Measurements from ENCODE around the gene IL1RAPL1.

Gene IL1RAPL1

DNA sequence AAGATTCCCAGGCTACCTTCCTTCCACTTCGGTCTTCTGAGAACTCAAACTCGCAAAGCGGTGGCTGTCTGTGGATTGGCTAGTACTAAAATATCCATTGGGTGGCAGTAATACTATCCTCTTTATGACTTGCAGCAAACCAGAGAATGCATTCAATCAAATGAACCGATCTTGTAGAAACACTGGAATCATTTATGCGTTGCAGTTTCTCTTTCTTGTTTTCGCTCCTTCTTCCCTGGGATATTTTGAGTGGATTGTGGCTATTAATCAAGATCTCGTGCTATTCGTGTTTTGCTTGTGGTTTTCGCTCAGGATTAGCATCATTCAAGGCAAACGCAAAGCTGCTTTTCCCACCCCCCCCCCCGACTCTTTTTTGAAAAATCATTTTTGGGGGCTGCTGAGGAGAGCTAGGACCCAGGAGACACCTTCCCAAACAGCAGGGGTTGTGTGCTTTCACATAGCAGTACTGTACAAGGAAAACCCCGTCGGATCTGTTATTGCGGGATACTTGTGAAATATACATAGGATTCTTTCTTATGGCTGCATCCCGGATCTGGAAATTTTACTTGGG, at the start of gene IL1RAPL1:
Gene IL1RAPL1 (plus strand): TSS at position 466 of the 571 bp plus-strand sequence.
- DNase-seq (ENCODE audit: low read depth) = no peak

- no peak for DNase-seq (ENCODE audit: low read depth)
Measured at GRCh38 chrX:28542791-28543190, 44.5 kb upstream of the IL1RAPL1 start.

- DNase-seq (ENCODE audit: low read depth) = no peak
Measured at GRCh38 chrX:28549838-28550237, 37.4 kb upstream of the IL1RAPL1 start.

GRCh38 chrX:28550331-28550872, 36.8 kb upstream of the IL1RAPL1 start:
- no peak for DNase-seq (ENCODE audit: low read depth)

DNA sequence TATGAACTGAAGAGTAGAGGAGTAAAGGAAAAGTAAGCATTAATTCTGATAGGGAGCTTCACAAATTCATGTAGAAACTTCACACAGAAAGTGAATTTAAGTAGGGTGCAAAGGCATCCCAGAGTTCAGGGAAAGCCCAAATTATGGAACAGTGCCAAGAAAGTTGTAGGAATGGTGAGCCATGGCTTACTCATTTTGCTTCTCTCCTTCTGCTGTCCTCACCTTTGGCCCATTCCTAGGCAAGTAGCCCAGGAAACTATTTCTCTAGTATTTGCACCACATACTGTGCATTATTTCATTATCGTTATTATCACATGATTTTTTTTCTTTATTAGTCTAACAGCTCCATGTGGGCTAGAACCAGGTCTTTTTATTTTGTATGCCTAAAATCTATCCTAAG, 34.9 kb upstream of the IL1RAPL1 start:
- no peak for DNase-seq (ENCODE audit: low read depth)

DNA sequence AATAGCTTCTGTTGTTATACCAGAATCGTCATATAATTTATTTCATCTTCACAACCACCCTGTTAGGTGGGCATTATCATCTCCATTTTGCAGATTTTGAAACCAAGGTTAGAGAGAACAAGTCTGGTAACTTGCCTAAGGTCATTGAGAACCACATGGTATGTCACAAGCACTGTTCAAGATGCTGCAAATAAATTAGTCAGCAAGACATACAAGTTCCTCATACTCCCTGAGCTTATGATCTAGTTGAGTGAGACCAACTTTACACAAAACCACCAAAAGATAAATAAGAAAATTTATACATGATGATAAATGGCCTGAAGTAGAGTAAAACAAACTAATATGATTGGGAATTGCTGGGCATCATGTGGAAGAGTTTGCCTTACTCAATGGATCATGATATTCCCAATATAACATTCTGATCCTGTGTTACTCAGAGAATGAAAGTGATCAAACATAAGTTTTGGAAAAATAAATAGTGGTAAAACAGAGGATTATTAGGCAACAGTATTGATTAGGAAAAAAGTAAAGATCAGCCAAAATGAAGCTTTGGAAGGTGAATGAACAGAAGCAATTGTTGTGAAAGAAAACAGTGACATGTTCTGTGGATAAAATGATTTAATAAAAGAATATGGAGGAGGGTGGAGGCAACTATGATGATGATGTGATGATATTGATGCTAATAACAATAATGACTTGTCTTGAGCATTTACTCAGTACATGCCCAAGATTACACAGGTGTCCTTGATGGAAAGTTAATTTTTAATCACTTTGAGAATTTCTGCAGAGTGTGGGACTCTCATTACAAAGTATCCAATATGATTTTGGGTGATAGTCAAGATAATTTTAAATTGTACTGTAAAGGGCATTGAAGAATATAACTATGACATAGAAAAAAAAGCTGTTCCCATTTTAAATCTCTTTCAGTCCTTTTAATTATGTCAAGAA, 34.1 kb upstream of the IL1RAPL1 start:
- no peak for DNase-seq (ENCODE audit: low read depth)

- DNase-seq (ENCODE audit: low read depth) = no peak
Measured at GRCh38 chrX:28576117-28576516, 11.1 kb upstream of the IL1RAPL1 start.

- DNase-seq (ENCODE audit: low read depth) = no peak
Measured at GRCh38 chrX:28581522-28581921, 5.7 kb upstream of the IL1RAPL1 start.

GRCh38 chrX:28582511-28582910, 4.7 kb upstream of the IL1RAPL1 start:
- no peak for DNase-seq (ENCODE audit: low read depth)

- no peak for DNase-seq (ENCODE audit: low read depth)
Measured at GRCh38 chrX:28584025-28584424, 3.2 kb upstream of the IL1RAPL1 start.

DNA sequence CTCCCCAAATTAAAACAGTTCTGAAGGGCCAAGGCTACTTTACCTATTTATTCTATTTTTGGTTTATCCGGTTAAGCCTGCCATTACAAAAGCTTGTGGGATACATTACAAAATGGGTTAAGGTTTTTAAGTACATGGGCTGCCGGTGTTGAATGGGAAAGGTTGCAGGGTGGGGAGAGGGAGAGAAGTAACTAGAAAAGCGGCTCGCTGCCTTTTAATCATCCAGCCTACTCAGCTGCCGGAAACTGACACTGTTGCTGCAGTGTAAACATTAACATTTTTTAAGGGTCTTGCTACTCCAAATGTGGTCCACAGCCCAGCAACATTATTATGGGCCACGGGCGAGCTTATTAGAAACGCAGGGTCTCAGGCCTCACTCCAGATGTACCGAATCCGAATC, 1.5 kb upstream of the IL1RAPL1 start:
- DNase-seq (ENCODE audit: low read depth) = no peak

GRCh38 chrX:28586286-28586685, 960 bp upstream of the IL1RAPL1 start:
- no peak for DNase-seq (ENCODE audit: low read depth)

DNA sequence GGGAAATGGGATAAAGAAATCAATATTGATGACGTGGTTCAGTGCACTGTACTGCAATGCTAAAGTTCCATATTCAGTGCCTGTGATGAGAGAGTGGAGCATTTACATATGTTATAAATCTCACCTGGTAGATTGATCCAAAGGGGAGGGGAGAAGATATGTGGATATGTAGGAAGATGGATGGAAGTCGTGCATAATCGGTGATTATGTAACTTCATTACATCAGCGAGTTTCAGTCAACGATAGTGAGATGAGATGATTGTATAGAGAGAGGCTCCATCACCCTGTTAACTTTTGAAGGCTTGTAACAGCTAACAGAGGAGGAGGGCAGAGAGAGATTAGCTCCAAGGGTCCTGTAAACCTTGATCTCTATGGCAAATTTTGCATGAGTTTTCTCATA, 1.8 kb downstream of the IL1RAPL1 start:
- DNase-seq (ENCODE audit: low read depth) = no peak

GRCh38 chrX:28590396-28590795, 3.1 kb downstream of the IL1RAPL1 start:
- DNase-seq (ENCODE audit: low read depth) = no peak

DNA sequence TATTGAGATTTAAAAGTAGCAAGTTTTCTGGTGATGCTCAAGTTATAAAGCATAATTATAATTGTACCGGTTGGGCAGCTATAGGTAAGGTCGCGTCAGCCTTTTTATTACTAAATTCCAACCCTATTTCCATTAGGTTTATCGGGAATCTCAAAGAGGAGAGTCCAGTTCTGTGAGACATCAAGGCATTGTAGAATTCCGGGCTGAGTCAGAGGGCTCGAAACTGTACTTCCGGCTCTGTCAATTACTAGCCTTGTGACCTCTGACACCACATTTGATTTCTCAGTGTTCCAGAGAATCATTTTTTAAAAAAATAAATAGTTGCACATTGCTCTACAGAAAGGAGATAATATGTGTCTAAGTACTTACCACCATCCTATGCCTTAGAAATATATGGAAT, 4.3 kb downstream of the IL1RAPL1 start:
- DNase-seq (ENCODE audit: low read depth) = no peak

GRCh38 chrX:28595346-28595745, 8.1 kb downstream of the IL1RAPL1 start:
- no peak for DNase-seq (ENCODE audit: low read depth)

DNA sequence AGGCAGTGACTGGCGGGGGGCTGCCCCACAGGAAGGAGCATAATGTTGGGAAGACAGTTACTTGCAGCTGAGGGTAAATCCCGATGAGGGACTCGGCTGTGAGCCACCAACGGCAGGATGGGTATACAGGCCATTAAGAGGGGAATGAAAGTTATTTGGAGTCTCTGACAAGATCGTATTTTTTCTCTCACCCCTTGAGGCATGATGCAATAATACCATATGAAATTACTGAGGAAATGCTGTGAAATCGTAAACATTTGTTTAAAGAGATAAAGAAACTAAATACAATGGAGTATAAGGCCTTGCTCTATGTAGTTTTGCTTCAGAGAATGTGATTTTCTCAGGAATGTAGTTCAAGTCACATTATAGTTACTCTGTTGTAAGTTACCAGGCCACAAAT, 12.7 kb downstream of the IL1RAPL1 start:
- DNase-seq (ENCODE audit: low read depth) = no peak

DNA sequence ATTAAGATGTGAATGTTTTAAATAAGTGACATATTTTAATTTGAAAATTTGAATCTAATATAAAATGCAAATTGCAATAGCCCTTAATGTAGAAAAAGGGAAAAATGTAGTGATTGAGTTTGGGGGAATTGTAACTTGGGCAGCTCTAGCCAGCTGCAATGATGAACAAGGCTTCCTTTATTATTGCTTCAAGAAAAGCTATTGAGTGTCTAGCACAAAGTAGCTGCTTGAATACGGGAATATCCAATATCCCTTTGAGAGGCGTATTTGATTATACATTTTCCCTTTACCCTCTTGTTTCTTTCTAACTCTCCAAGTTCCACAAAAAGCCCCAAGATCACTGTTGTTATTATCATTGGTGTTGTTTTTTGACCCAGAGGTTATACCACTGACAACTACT, 21.8 kb downstream of the IL1RAPL1 start:
- no peak for DNase-seq (ENCODE audit: low read depth)

- DNase-seq (ENCODE audit: low read depth) = no peak
Measured at GRCh38 chrX:28609917-28610613, 22.8 kb downstream of the IL1RAPL1 start.

- DNase-seq (ENCODE audit: low read depth) = no peak
Measured at GRCh38 chrX:28610746-28611145, 23.5 kb downstream of the IL1RAPL1 start.

- no peak for DNase-seq (ENCODE audit: low read depth)
Measured at GRCh38 chrX:28613558-28613957, 26.3 kb downstream of the IL1RAPL1 start.

GRCh38 chrX:28625223-28625622, 38.0 kb downstream of the IL1RAPL1 start:
- no peak for DNase-seq (ENCODE audit: low read depth)

DNA sequence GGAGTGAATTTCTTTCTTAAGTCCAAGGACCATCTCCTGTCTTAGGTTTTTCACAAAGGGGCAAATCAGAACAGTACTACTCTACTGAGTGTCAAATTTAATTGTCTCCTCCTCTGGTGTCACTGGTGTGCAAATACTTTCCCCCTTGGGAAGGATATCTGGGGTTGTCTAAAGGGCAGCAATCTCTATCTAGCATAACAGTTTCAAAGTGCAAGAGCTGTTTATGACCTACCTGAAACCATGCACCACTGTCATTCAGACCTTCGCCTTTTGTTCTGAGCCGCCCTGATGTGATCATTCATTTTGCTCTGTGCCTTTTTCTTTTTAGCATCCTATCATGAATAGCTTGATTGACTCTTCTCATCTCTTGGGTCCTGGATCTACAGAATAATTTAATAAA, 39.3 kb downstream of the IL1RAPL1 start:
- no peak for DNase-seq (ENCODE audit: low read depth)

All from CMK (cell line).